Liver (tissue), 3 donors: ENCODE measurements around the gene OGA.

Source experiments
- ATF3 ChIP-seq: IDR thresholded peaks from 2 replicates; pipeline ENCODE4 v1.6.1; 2016; ENCODE audit warnings: antibody characterized with exemption
- CTCF ChIP-seq: fragments of 150-350 bp; IDR thresholded peaks from 2 replicates; pipeline ENCODE4 v1.5.1; 2017; ENCODE audit warnings: improper control_type of control experiment, low read depth, low read length; ENCODE audit not compliant: missing input control
- EGR1 ChIP-seq, 2 donors: IDR thresholded peaks; 2 replicates each; pipeline ENCODE4 v1.6.1; 2016 to 2018; ENCODE audit warnings: antibody characterized with exemption in 2 of 2, low read depth in 2 of 2
- GABPA ChIP-seq, 2 donors: IDR thresholded peaks in 1 of 2; conservative IDR thresholded peaks in 1 of 2; 2 replicates each; pipeline ENCODE4 v1.6.1; 2016; ENCODE audit warnings: antibody characterized with exemption in 2 of 2, mild to moderate bottlenecking in 1 of 2, moderate library complexity in 1 of 2
- JUND ChIP-seq, 2 donors: IDR thresholded peaks; 2 replicates each; pipeline ENCODE4 v1.6.1; 2016; ENCODE audit warnings: antibody characterized with exemption in 2 of 2
- MAX ChIP-seq: IDR thresholded peaks from 2 replicates; pipeline ENCODE4 v1.6.1; 2016; ENCODE audit warnings: antibody characterized with exemption
- NR2F2 ChIP-seq: IDR thresholded peaks from 2 replicates; pipeline ENCODE4 v1.6.1; 2016; ENCODE audit warnings: antibody characterized with exemption
- REST ChIP-seq: IDR thresholded peaks from 2 replicates; pipeline ENCODE4 v1.6.1; 2016; ENCODE audit warnings: antibody characterized with exemption, mild to moderate bottlenecking
- TAF1 ChIP-seq: conservative IDR thresholded peaks from 2 replicates; pipeline ENCODE4 v1.6.1; 2016; ENCODE audit warnings: antibody characterized with exemption, mild to moderate bottlenecking
- YY1 ChIP-seq: IDR thresholded peaks from 2 replicates; pipeline ENCODE4 v1.6.1; 2016; ENCODE audit warnings: antibody characterized with exemption, mild to moderate bottlenecking
- ZBTB33 ChIP-seq: IDR thresholded peaks from 2 replicates; pipeline ENCODE4 v1.6.1; 2016; ENCODE audit warnings: antibody characterized with exemption
- donor health status: healthy.
- donor health status: healthy.

GRCh38 chr10:101834341-101834740, 16.1 kb upstream of the OGA start:
- no peak for TF ChIP-seq TAF1
- TF ChIP-seq MAX, result no peak
- no peak for TF ChIP-seq CTCF
- TF ChIP-seq JUND (IDR thresholded peaks at IDR 0.05), result no peak
- TF ChIP-seq YY1, result no peak
- TF ChIP-seq ATF3, result no peak
- no peak for TF ChIP-seq REST
- no peak for TF ChIP-seq GABPA (IDR thresholded peaks at IDR 0.05 in 1 of 2, conservative IDR thresholded peaks at IDR 0.05 in 1 of 2)
- no peak for TF ChIP-seq ZBTB33
- TF ChIP-seq EGR1 (IDR thresholded peaks at IDR 0.05; ENCODE audit: low read depth in 2 of 2), result no peak
- no peak for TF ChIP-seq NR2F2
